GM12875 (cell line): Measurements from ENCODE around the gene GMPR2.

Source experiments
- H3K4me3 ChIP-seq: one replicate; pipeline ENCODE4 v1.5.1; 2011; ENCODE audit warnings: low read depth, low read length, control low read depth
- TF ChIP-seq, protein P1 (sequence below): IDR thresholded peaks from 2 replicates; pipeline ENCODE4 v1.5.1; 2011; ENCODE audit warnings: low read depth, mild to moderate bottlenecking, control low read depth, inconsistent platforms, low read length, moderate library complexity, borderline replicate concordance; ENCODE audit not compliant: insufficient read depth

The GMPR2 gene

DNA sequence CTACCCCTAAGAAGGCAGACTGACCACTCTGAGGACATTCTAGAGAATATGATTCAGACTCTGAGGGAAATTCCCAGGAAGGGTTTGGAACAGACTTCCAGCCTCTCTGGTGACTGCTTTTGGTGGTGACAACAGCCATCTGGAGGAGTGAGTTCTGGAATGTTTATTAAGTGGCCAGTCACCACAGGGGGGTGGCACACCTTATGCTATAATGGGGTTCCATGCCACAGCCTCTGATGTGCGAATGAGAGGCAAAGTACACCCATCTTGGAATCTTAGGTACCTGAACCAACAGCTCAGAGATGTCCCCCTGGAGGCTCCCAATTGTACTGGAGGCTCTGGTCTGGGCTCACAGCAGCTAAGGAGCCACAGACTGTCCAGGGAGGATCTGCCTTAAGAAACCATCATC, 19.2 kb downstream of the GMPR2 start:
- H3K4me3 ChIP-seq, result no peak overlapping the region
- TF ChIP-seq, protein P1, sequence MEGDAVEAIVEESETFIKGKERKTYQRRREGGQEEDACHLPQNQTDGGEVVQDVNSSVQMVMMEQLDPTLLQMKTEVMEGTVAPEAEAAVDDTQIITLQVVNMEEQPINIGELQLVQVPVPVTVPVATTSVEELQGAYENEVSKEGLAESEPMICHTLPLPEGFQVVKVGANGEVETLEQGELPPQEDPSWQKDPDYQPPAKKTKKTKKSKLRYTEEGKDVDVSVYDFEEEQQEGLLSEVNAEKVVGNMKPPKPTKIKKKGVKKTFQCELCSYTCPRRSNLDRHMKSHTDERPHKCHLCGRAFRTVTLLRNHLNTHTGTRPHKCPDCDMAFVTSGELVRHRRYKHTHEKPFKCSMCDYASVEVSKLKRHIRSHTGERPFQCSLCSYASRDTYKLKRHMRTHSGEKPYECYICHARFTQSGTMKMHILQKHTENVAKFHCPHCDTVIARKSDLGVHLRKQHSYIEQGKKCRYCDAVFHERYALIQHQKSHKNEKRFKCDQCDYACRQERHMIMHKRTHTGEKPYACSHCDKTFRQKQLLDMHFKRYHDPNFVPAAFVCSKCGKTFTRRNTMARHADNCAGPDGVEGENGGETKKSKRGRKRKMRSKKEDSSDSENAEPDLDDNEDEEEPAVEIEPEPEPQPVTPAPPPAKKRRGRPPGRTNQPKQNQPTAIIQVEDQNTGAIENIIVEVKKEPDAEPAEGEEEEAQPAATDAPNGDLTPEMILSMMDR, result no peak

DNA sequence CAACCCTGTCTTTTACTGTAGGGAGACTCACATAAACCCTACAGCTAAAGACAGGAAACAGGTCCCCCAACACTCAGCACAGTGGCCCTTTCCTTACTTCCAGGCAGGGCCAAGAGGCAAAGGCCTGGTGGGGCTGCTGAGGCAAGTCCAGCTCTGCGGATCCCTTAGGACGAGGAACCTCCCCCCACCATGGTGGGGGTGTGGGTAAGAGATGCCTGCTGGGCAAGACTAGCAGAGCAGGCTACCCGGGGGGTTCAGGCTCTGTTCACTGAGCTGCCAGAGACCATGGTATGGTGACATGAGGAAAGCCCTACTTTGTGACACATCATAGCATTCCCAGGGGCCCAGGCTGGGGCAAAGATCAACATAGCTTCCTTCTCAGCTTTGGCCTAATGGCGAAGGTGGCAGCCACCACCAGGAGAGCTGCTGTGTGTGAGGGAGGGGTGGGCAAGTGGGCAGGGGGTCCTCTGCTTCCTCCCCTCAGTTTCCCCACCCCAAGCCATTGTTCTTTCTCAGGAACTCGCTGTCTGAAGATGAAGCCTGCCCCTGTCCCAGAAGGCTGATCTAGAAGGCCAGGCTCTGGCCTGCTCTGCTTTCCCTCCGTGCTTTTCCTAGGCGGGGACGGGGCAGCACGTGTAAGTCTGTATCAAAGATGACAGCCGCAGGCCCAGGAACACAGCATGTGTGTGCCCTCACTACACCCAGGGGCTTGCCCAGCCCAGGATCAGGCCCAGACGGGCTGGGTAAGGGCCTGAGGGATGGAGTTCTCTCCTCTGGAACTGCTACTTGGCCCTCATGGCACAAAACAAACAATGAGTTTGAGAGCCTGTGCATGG, 19.8 kb downstream of the GMPR2 start:
- TF ChIP-seq, protein P1, result no peak
- no peak overlapping the region for H3K4me3 ChIP-seq

DNA sequence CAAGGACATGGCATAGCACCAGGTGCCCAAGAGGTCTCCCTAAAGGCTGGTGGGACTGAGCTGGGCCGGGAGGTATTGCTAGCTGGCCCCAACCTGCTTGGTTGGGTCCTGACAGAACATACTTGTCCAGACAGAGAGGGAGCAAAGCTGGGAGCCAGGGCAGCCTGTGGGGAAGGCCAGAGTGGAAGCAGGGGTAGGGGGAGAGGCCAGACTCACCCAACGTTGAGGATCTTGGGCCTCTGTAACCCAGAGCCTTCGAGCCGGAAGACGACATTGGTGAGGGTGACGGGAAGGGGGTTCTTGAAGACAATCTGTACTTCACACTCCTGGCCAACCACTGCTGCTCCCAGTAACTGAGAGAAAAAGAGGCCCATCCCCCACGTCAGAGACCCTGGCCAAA, 21.2 kb downstream of the GMPR2 start:
- TF ChIP-seq, protein P1, result no peak
- H3K4me3 ChIP-seq, result no peak overlapping the region

DNA sequence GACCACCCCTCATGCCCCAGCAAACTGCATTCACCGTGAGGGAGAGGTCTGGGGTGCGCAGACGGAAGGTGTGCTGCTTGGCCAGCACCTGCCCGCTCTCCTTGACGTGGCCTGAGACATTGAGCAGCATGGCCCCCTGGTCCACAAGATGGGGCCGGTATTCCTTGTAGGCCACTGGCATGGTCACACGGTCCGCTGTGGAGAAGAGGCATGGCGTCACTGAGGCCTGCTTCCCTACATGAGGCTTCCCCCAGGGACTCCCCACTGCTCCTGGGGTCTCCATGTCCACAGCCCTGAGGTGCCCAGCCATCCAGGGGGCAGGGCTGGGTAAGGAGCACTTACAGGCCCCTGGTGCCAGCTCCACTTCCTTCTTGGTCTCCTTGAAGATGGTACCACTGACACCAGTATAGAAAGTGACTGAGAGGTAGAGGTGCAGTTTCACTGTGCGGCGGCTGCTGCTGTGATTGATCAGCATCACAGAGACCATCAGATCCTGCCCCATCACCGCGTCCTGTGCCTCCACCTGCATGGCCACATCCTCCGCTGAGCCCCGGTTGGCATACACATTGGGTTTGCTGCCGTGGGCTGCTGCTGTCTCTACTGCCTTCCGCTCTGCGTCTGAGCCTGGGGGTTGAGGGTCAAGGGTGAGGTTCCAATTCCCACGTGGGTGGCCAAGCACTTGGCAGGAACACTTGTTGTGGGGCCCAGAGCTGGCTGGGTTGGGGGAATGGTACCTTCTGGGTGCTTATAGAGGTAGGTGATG, 22.1 kb downstream of the GMPR2 start:
- TF ChIP-seq, protein P1, result no peak
- no peak overlapping the region for H3K4me3 ChIP-seq

DNA sequence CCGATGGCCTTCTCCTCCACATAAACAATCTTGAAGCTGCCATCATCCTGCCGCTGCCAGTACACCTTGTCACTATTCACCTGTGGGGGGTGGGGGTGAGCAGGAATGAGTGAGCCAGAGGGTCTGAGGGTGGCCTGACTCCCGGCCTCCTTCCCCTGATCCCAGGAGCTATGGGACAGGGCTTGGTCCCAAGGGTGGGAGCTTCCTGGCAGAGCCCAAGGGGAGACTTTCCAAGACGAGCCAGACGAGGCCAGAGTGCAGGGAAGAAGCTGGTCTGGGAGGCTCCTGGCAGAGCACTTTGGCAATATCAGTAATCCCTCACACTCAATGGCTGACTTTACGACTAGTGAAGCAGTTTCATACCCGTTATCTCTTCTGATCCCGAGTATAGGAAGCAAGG, 22.7 kb downstream of the GMPR2 start:
- TF ChIP-seq, protein P1, result no peak
- H3K4me3 ChIP-seq, result no peak overlapping the region

DNA sequence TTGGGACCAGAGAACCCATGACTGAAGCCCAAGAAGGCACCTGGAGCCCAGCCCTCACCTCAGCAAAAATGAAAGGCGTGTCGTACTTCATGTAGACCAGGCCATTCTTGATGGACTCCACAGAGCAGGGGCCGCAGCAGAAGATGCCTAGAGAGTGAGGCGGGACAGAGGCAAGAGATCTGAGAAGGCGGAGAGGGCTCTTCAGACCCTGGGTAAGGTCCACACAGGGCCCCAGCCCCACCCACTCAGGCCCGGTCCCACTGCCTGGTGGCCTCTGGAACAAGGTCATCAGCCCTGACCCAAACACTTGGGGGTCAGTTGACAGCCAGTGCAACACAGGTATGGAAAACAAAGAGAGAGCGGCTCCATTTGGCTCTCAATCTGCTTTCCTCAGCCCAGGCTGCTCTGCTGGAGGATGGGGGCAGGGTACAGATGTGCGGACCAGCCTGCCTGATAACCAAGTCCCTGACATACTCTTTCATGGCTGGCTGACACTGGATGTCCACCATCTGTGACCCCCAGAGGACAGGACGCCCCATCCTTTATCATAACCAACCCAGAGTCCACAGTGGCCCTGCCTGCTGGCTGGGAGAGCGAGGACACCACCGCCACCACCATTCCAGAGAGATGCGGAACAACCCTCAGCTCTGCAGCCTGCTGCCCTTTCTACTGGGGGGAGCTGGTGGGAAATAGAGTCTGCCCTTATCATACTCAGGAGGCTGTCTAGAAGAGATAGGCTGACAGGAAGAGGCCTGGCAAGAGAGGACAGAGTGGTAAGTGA, 23.4 kb downstream of the GMPR2 start:
- H3K4me3 ChIP-seq, result no peak overlapping the region
- TF ChIP-seq, protein P1, result no peak

DNA sequence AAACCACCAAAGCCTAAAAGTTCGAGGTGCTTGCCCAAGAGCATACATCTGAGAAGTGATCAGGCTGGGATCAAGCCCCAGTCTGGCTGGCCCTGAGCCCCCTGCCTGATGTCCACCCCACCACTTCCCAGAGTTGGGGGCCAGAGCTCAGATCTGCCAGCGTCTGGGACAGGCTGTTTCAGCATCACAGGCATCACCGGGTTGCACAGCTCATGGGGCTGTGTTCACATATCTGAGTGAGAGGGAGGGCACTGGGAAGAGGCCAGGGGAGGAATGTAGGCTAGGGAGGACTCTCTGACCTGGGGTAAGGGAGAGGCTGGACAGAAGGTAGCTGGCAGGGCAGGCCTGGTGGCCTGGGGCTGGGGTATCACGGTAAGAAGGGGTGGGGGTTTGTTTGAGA, 24.2 kb downstream of the GMPR2 start:
- H3K4me3 ChIP-seq, result no peak overlapping the region
- TF ChIP-seq, protein P1, result no peak
